Panc1 (cell line): ENCODE results near the gene CNTN4.

ENCODE experiments used
- CTCF ChIP-seq: fragments of 450-650 bp; IDR thresholded peaks from 2 replicates; pipeline ENCODE4 v1.5.1; 2017; ENCODE audit warnings: mild to moderate bottlenecking
- POLR2AphosphoS5 ChIP-seq: IDR thresholded peaks from 2 replicates; pipeline ENCODE4 v1.6.1; 2012; ENCODE audit warnings: mild to moderate bottlenecking, low read depth, low read length, moderate library complexity
- REST ChIP-seq, 2 experiments: IDR thresholded peaks; 2 replicates each; pipeline ENCODE4 v1.6.1; 2011 to 2012; ENCODE audit warnings: low read depth in 2 of 2, control low read depth in 1 of 2, low read length in 1 of 2, mild to moderate bottlenecking in 1 of 2, moderate library complexity in 1 of 2; ENCODE audit not compliant: insufficient read depth in 1 of 2
- SIN3A ChIP-seq: IDR thresholded peaks from 2 replicates; pipeline ENCODE4 v1.6.1; 2012; ENCODE audit warnings: low read depth, mild to moderate bottlenecking, low read length, moderate library complexity, borderline replicate concordance; ENCODE audit not compliant: insufficient read depth
- TCF7L2 ChIP-seq: IDR thresholded peaks from 2 replicates; pipeline ENCODE4 v1.6.1; 2011; ENCODE audit warnings: mild to moderate bottlenecking, low read depth, low read length, inconsistent platforms

- no peak for TF ChIP-seq CTCF
- no peak for TF ChIP-seq SIN3A
- no peak for TF ChIP-seq POLR2AphosphoS5
- TF ChIP-seq TCF7L2 = no peak
- no peak for TF ChIP-seq REST (IDR thresholded peaks at IDR 0.05; ENCODE audit: insufficient read depth in 1 of 2, low read depth in 2 of 2, low read length in 1 of 2)
These were observed 763.7 kb downstream of the CNTN4 start for GRCh38 chr3:2862366-2862765.
